CD4-positive, alpha-beta T cell treated with Interleukin-17A for 1 hour (primary cell): ENCODE data around the gene PLA2R1.
A peak's percentile ranks its signal among the peaks of the same experiment; 100 is the strongest.
"Not testable (repeated sequence)": the region's sequence is repeated elsewhere in the genome, so short reads cannot be mapped to it uniquely, and the experiment has no call there.

Experiments
- DNase-seq: peaks from one replicate; pipeline ENCODE4 v3.0.0-alpha.2; 2020

The PLA2R1 gene

DNA sequence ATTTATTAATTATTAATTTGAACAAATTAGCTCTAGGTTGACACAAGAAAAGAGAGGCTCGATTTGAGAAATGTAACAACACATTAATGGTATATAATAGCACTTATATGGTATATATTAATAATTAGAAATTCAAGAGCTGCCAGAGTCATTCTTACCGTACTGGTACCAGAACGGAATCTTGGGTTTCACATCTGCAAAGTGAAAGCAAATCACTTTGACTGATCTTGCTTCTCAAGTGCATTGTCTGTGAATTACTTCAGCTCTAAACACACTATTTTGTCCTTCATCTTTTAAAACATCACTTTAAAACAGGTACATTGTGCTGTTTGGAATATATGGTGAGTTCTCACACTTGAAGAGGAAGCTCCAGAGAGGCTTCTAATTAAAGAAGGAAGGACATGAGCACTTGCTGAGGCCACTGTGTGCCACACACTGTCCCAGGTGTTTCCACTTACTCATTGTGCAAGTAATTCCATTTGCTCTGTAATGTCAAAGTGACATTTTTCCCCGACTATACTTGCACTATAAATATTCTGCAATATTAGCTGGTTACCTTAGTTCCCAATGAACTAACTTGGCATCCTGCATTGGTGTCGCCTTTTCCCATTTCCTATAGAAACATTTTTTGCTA, 85.8 kb downstream of the PLA2R1 start:
- no peak for DNase-seq

DNA sequence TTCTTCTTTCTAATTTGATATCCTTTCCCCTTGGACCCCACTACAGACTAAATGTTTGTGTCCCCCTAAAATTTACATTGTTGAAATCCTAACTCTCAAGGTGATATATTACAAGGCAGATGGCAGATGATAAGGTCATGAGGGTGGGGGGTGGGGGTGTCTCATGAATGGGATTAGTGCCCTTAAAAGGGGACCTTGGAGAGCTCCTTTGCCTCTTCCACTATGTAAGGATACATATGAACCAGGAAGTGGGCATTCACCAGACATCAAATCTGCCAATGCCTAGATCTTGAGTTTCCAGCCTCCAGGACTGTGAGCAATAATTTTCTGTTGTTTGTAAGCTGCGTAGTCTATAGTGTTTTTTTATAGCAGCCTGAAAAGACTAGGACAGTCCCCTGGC, 89.1 kb downstream of the PLA2R1 start:
- no peak for DNase-seq

DNA sequence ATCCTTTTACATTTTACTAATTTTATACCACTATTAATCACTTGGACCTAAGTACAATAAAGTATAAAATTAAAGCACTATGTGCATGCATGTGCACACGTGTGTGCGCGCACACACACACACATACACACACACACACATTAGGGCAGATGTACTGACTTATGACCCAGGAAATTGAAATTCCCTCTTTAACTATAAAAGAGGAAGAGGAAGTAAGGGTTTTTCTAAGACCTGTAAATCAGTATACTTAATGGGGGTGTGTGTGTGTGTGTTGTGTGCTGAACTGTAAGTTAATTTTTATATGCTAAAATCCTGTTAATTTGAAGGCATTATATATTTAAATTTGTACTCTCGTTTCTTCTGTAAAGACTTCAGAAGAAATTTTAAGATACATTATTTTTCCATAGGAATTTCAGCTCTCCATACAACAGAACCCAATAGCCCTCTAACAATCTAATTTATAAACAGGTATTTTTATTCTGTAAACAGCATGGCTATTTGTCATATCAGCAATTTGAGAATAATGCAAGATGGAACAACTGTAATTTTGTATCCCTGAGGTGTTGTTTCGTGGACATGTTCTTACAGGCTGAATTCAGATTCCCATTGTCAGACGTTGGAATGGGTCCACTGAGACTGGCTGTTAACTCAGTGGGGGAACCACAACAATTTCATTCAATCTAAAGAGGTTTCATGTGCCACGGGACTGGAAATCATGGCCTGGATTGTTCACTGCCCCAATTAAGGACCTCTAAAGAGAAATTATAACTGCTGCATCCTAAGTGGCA, 90.9 kb downstream of the PLA2R1 start:
- DNase-seq: no peak

DNA sequence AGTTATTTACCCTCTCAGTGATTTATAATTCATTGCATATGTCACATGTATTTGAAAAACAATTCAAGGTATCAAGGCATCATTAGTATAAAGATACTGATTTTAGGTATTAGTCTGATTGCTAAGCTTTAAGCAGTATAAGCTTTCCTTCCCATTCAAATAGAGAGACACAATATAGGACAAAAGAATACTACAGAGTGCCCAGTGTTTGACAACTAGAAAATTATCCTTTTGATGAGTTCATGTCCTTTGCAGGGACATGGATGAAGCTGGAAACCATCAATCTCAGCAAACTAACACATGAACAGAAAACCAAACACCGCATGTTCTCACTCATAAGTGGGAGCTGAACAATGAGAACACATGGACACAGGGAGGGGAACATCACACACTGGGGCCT, 91.9 kb downstream of the PLA2R1 start:
- not testable (repeated sequence) for DNase-seq

DNA sequence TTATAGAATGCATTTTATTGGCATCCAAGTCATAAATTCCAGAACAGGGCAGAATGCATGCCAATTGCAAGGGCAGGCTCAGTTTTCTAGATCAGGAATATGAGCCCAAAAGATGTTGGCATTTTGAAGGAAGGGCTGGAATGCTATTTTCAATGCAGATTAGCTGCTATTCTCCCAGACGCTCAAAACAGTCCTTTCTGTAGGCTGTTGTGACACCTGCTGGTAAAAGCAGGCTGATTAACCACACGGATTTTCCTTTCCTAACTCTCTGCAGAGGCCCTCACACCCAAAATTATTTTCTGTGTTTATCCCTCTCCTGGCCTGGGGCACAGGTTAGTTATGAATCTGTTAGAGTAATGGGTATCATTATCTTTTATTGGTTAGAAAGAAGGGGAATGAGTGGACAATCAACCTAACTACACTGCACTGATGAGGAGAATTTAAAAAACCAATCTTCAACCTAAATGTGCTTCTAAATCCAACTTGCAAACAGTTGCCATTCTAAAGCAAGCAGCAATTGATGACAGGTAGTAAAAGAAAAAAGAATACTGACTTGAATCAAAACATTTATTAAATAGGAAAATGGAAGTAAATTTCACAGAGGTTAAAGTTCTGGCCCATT, 94.0 kb downstream of the PLA2R1 start:
- DNase-seq: peak; percentile 5

DNA sequence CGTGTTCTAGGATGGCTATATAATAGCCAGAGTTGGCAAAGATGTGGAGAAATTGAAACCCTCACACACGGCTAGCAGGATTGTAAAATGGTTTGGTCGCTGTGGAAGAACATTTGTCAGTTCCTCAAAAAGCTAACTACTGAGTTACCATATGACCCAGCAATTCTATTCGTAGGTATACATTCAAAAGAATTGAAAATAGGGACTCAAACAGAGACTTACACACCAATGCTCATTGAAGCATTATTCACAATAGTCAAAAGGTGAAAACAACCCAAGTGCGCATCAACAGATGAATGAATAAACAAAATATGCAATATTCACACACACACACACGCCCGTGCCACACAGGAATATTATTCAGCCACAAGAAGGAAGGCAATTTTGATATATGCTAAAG, 98.7 kb downstream of the PLA2R1 start:
- DNase-seq: no peak

DNA sequence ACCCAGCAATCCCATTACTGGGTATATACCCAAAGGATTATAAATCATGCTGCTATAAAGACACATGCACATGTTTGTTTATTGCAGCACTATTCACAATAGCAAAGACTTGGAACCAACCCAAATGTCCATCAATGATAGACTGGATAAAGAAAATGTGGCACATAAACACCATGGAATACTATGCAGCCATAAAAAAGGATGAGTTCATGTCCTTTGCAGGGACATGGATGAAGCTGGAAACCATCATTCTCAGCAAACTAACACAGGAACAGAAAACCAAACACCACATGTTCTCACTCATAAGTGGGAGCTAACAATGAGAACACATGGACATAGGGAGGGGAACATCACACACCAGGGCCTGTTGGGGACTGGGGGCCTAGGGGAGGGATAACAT, 99.9 kb downstream of the PLA2R1 start:
- DNase-seq: not testable (repeated sequence)

DNA sequence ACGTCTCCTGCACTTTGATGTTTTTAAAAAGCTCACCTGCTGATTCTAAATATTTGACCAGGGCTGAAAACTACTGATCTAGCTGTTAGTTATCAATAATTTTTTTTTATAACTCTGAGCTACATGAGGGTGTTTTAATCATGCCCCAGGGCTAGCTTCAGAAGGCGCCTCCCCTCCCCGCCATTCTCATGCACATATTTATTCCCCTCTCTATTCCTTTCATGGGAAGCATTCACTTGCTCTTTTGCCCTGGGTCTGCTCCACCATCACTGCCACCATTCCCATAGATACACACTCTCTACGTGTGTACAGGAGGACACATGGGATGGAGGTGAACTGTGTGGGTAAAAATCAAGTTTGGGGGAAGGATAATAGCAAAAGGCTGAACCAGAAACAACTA, 101.0 kb downstream of the PLA2R1 start:
- no peak for DNase-seq

DNA sequence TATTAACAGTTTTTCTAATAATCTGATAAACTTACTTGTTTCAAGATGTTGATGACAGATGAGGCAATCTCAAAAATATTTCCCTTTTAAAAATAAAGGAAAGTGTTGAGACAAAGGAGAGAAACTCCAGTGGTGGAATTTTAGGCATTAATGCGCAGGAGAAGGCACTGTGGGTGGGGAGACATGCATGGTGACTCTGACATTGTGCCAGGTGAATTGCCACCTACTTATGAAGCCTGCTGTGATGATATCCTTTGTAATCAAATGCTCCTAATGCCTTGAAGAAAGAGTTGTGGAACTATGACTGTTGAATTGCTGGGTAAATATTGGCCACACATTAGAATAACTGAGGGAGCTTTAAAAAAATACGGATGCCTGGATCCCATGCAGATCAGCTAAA, 101.4 kb downstream of the PLA2R1 start:
- DNase-seq: no peak

DNA sequence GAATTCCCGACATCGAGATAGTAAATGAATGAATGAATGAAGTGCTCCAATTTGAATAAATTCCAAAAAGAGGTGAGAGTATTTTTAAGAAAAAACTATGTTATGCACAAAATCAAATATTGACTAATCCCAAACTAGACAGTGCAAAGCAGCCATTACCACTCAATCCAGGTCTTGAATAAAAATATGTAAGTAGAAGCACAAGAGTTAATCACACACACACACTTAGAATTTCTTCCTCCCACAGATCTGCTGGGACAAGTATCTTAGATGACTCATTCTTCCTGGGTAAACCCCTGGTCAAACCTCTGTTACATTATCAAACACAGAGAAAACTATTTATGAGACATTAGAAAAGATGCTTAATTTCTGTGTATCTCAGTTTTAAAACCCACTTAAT, 102.0 kb downstream of the PLA2R1 start:
- DNase-seq: no peak

DNA sequence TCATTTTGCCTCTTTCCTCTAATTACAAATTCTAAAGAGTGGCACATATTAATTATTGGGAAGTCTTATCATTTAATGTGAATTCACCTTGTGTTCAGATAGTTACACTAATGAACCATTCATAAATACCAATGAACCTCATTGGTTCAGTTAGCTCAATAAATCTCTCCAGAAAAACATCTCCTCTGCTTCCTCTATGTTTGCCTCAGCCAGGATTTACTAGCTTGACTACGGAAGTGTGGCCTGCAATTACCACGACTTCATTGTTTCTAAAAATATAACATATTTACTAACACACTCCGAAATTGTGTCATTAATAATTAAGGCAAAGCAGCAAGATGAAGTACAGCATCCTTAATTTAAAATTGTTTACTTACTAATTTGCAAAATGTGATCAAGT, 103.3 kb downstream of the PLA2R1 start:
- no peak for DNase-seq

DNA sequence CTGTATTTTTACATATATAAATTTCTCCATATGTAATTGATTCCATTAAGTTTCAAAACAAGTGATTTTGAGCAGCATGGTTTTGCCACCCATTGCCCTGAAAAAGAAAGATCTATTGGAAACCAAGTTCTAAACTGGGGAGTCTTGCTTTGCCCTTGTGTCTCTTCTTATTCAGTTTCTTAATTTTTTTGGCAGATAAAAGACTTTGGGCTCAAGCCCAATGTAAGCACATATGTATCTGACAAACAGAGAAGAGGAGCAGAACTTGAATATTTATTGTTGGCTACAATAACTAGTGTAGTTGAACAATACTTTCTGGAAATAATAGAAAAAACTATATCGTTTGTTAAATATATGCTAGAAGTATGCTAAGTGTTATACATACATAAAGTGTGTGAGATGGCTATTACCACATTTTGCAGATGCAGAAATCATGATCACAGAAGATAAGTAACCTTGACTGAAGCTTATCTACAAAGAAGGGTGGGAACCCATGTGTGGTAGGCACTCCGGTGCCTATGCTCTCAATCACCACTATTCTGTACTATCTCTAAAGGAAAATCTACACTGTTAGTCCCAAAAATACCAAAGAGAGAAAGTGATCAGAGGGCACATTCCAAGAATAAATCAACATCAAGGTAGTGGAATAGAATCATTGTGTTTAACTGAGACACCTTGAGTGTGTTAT, 109.1 kb downstream of the PLA2R1 start:
- DNase-seq: no peak

DNA sequence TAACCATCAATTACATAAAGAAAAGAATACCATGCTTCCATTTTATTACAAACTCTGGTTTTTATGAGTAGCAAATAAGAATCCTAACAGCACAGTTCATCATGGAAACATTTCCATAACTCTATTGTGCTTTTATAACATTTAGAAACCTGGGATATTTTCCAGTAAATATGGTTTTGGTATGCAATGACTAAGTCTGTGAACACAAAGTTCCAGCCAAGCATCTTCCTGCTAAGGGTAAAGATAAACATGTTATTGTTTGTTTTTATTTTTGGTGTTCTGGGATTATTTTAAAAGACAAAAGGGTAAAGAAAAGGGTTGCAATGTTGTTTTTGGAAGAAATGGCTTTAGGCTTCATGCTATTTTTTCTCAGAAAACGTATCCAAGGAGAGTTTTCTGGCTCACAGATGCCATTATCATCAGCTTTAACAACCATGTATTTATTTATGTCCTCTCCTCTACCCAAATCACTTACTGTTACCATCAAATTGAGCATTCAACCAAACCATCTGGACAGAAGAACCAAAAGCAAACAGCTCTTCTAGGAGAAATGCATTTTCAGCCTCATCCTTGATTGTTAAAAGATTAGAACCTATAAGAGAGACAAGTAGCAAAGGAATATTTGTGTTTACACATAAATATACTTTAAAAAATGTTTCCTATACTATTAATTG, 116.0 kb downstream of the PLA2R1 start:
- no peak for DNase-seq

DNA sequence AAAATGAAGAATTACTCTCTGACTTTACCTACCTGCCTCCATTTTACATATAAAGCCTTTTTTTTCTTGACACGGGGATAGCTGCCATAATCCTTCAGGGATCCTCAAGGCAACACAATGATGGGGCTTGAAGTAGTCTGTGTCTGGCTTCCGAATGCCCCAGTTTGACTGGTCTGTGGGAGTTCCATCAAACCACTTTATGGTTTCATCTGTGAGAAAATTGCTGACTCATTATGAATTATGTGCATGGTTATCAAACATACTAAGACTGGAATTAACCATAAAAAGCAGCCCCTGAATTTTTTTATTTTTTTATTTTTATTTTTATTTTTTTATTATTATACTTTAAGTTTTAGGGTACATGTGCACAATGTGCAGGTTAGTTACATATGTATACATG, 117.5 kb downstream of the PLA2R1 start:
- DNase-seq: no peak

DNA sequence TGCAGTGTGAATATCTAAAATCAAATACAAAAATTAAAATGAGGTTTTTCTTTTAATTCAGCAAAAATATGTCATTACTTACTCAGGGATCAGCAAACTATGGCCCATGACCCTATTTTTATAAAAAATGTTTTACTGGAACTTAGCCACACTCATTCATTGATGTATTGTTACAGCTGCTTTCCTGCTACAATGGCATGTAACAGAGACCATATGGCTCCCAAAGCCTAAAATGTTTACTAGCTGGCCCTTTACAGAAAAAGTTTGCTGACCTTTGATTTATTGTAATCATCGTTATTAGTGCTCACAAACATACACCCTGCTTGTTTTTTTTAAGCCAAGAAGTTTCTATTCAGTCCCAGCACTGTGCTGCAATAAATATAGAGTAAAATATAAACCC, 120.3 kb downstream of the PLA2R1 start:
- no peak for DNase-seq

DNA sequence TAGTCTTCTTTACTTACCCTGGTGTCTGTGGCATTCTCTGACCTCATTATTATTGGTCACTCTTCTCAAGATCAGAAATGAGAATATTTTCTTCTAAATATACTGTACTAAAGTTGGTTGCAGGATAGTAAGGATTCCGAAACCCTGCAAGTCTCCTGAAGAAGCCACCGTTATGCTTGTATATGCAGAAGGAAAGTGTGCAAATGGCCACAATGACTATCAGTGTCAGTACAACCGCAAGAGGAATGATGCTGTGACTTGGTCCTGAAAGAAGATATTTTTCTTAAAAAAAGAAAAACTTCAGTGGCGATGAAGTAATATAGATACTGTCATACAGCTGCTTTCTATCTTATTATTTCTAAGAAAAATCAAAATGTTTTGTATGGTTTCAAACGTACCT, 120.7 kb downstream of the PLA2R1 start:
- no peak for DNase-seq

DNA sequence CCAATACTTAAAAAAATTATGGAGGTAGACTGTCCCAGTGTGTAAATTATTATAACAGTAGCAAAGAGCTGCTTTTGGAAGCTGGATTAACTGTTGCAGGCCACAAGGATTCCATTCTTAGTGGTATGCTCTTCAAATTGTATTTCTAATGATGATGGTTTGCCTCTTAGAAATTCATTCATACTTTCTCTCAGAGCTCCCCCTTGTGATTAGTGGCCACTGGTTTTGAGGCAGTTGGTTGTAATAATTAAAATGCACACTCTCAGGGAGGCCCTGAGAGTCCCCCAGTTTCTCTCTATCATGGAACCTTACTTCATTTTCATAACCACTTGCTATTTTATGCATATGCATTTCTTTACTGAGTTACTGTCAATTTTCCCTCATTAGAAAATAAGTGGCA, 122.5 kb downstream of the PLA2R1 start:
- DNase-seq: peak; percentile 9

DNA sequence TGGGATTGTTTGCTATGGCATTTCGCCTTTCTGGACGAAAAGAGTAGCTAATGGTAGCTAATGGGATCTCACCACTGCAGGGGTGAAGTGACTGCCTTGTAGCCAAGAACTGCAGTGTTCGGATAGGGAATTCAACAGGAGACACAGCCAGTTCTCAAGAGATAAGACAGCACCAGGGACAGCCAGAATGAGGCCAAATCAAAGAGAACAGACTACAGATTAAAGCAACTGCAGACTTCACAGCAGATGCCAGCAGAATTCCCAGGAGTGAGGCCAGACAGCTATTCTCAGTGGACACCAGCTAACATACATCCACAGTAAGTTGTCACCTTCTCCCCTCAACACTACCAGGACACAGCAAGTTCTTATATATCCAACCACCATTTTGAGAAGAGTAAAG, 124.0 kb downstream of the PLA2R1 start:
- no peak for DNase-seq

DNA sequence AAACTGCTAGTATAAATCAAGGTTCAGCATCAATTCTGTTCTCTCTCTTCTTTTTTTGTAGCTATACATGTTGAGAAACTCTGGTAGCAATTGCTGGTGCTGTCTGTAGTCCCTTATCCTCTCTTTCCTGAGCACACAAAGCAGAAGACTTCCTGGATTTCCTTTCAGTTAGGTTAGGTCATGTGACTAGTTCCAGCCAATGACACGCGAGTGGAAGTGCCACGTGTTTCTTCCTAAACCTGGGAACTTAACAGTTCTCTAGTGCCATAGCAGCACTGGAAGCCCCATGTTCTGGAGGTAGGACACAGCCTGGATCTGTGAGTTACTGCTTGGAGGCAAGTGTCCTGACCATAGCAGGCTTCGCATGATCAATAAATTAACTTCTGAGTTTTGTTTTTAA, 125.9 kb downstream of the PLA2R1 start:
- no peak for DNase-seq

DNA sequence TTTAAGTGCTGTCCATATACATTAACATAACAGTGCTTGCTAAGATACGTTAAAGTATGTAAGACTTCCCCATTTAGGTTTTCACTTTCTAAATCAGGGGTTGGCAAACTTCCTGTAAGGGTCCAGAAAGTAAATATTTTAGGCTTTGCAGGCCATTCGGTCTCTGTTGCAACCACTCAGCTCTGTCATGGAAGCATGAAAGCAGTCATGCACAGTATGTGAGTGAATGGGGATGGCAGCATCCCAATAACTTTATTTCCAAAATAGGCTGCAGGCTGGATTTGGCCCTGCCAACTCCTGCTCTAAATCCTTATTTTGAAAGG, 128.7 kb downstream of the PLA2R1 start:
- no peak for DNase-seq

DNA sequence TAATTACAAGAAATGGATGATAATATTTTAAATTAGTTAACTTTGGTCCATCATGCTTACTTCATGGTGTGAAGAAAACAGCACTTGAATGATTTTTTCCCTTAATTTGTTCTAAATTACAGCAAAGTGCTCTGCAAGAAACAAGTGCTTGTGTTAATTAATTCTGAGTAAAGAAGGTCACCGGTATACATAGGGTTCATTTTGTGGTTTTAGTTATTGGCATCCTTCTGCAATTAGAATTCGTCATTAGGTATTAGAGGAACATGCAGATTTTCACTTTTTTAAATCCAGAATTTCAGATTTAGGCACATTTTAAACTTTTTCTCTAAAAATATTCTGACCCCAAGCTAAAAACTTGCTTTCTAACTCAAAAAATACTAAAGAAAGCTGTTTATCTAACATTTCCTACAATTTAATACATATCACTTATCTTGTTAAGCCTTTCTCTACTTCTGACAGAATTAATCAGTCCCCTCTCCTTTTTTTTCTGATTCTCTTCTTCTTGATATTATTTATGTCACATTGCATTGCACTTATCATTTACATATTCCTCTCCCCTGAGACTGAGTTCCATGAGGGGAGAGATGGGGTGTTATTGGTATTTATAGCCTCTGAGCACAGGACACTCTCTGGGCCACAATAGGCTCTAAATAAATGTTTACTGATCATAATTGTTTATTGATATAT, 129.2 kb downstream of the PLA2R1 start:
- DNase-seq: no peak

DNA sequence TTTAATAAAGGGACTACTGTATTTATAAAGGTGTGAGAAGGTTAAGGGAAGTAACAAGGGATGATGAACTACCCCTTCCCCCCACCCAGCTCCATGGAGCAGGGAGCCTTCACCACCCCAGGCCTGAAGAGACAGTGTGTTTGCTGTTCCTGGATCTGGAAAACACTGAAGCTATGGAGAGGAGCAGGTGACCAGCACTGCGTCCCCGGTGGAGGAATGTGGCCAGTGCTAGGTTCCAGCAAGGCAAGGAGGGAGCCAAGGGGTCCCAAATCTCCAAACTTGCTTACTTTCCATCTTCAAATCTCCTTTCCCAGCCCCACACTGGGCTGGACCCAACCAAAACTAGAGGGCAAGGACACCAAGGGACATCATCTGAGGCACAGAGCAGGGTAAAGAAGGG, 135.7 kb downstream of the PLA2R1 start:
- no peak for DNase-seq

DNA sequence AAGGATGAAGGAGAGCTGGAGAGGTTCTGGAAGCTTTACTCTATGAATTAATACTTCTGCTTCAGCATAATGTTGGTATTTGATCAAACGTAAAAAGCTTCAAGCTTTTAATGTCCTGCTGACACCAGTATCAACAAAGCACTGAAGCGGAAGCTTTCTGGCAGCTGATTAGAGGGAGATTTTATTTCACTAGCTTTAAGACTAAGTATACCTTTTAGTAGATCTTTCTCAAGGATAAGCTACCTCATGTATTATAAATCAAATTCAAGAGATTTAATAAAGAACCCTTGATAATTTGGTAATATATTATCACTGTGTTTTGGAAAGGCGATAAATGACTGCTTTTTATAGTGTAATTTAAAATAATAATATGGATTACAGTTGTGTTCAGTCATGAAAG, 136.4 kb downstream of the PLA2R1 start:
- DNase-seq: no peak
